Body of pancreas (tissue), 4 donors: Measurements from ENCODE around the gene LMTK2.

ENCODE experiments used
- CTCF ChIP-seq, 7 experiments: fragments of 450-650 bp in 4 of 7; fragments of 200-600 bp in 3 of 7; sonication (generic) in 3 of 7; IDR thresholded peaks; one replicate each; pipeline ENCODE4 v1.5.1; 2016 to 2019; ENCODE audit warnings: antibody characterized with exemption in 7 of 7
- POLR2A ChIP-seq, 3 donors: fragments of 450-650 bp; IDR thresholded peaks; one replicate each; pipeline ENCODE4 v1.6.1; 2016; ENCODE audit warnings: antibody characterized with exemption in 3 of 3, mild to moderate bottlenecking in 2 of 3

GRCh38 chr7:98157761-98158160 is 51.1 kb downstream of the LMTK2 start:
- TF ChIP-seq CTCF (IDR thresholded peaks at IDR 0.05): no peak
- TF ChIP-seq POLR2A (IDR thresholded peaks at IDR 0.05): no peak
